ENCODE measurements around the gene MYO7B. TPM values are rescaled to one million over a fixed set of nuclear protein-coding genes. Genes with fewer than 3 reads are reported as not detected.

Gene MYO7B
- total RNA-seq = 0.44 TPM
- long read RNA-seq, partial matches to known transcripts = 0 of 1 reads
- long read RNA-seq, other reads (novel, unspliced or antisense) = 1 of 1 reads

DNA sequence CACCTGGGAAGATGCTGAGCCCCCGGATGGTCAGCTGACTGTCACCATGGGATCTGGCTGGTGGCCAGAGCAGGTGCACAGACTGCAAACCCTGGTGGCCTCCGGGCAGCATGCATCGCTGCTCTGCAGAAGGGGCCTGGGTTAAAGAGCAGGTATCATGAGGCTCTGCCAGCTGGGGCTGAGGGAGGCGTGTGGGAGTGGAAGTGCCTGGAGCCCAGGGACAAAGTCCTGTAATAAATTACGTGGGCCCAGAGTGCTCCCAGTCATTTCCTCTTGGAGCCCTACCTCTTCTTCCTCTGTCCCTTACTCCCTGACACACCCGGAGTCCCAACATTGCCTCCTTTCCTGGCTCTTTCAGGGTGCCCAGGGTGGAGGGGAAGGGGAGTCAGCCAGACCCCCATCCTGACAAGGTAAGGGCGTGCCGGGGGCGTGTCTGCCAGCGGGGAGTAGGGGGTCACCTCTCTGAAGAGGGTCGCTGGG, at the start of gene MYO7B:
Gene MYO7B, plus strand, starts transcription at position 262 of the 480 bp plus-strand sequence. CDS start 24,040 bp downstream, outside the sequence.
- peaks cover 14% of the 10 kb centered on the region for H3K27me3 ChIP-seq (ENCODE audit: low read depth)
- no peaks in the 10 kb centered on the region for H3K9me3 ChIP-seq (replicated peaks)
- intact Hi-C loops (cut with micrococcal nuclease) = no loop called here
- DNase-seq = no peak
- TF ChIP-seq, protein P1, sequence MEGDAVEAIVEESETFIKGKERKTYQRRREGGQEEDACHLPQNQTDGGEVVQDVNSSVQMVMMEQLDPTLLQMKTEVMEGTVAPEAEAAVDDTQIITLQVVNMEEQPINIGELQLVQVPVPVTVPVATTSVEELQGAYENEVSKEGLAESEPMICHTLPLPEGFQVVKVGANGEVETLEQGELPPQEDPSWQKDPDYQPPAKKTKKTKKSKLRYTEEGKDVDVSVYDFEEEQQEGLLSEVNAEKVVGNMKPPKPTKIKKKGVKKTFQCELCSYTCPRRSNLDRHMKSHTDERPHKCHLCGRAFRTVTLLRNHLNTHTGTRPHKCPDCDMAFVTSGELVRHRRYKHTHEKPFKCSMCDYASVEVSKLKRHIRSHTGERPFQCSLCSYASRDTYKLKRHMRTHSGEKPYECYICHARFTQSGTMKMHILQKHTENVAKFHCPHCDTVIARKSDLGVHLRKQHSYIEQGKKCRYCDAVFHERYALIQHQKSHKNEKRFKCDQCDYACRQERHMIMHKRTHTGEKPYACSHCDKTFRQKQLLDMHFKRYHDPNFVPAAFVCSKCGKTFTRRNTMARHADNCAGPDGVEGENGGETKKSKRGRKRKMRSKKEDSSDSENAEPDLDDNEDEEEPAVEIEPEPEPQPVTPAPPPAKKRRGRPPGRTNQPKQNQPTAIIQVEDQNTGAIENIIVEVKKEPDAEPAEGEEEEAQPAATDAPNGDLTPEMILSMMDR (IDR thresholded peaks at IDR 0.05; ENCODE audit: borderline replicate concordance) = no peak
- H3K27ac ChIP-seq (replicated peaks) = no peak within 1 kb of the TSS
- no peak within 1 kb of the TSS for H3K4me3 ChIP-seq
- no peaks in the 10 kb centered on the region for H3K4me1 ChIP-seq
- no peaks in the 10 kb centered on the region for H3K36me3 ChIP-seq

DNA sequence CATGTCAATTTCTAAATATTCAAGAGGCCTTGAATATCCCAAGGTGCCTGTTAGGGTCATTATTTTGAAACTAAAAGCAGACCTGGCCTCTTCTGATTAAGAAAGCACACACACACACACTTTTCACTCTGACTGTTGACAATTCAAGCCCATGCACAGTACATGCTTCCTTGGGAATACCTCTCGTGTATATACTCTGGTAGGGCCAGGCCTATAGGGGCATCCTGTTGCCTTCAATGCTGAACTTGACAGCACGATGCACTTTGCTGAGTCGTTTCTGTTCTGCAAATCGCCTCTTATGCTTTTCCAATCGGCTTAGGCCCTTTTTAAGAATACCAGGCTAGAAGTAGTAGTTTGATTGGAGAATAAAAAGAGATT, 49.8 kb upstream of the MYO7B start:
- H3K9me3 ChIP-seq (replicated peaks) = no peaks in the 10 kb centered on the region
- no peaks in the 10 kb centered on the region for H3K27me3 ChIP-seq (ENCODE audit: low read depth)
- no peaks in the 10 kb centered on the region for H3K4me1 ChIP-seq
- H3K36me3 ChIP-seq = peaks cover 95% of the 10 kb centered on the region
- DNase-seq = no peak
- intact Hi-C loops (cut with micrococcal nuclease) = no loop called here
- TF ChIP-seq, protein P1 (IDR thresholded peaks at IDR 0.05; ENCODE audit: borderline replicate concordance) = no peak
- H3K27ac ChIP-seq (replicated peaks) = no peak overlapping the region
- no peak overlapping the region for H3K4me3 ChIP-seq

DNA sequence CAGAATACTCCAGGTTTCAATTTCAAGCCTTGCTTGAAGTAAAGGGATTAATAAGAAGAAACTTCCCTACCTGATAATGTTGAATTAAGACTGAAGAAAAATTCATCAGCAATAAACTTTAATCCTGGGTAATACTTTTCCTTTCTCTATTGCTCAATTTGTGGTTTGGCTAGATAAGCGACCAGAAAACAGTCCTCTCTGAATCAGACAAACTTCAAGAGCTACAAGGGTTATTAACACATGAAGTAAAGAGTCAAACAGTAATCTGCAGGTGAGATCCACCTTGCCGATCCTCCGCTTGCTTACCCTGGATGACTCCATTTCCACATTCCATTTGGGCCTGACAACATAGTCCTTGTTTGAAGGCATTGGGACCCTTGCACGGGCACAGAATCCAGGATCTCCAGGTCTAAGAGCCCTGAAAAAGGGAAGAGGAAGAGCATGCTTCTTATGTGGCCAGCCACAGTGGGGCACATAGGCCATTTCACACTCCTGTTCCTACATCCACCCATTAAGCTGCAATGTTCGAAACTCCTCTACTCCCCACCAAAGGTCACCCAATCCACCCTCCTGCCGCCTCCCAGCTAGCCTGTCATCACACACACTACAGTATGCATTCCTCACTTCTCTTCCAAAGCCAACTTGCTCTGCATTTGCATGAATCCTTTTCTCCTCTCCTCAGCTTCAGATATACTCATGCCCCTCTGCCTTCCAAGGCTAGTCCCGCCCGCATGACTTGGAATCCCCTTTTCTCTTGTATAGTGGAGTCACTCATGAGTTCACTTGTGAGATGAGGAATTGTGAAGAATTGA, 49.0 kb upstream of the MYO7B start:
- Histone ChIP-seq H3K27me3 (ENCODE audit: low read depth) (no peaks in the 10 kb centered on the region), H3K4me1 (no peaks in the 10 kb centered on the region), H3K36me3 (peaks cover 95% of the 10 kb centered on the region), H3K27ac (replicated peaks) (no peak overlapping the region), H3K9me3 (replicated peaks) (no peaks in the 10 kb centered on the region), H3K4me3 (no peak overlapping the region)
- no peak for DNase-seq
- intact Hi-C loops (cut with micrococcal nuclease) = no loop called here
- TF ChIP-seq, protein P1 (IDR thresholded peaks at IDR 0.05; ENCODE audit: borderline replicate concordance) = no peak

DNA sequence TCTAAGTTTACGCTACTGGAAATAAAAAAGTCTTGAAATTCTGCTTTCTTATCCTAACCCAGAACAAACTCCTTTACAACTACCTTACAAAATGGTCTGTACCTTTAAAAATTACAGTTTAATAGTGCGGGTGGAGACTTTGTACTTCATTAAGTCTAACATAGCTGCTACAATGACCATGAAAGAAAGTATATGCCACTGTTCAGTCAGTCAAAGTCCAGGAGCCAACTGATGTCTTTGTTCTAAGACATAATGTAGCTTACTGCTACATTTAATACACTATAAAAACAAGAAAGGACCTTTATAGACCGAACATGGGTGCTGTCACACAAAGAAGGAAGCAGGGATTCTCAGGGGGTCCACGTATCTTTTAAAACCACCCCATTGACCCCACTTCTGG, 45.2 kb upstream of the MYO7B start:
- Histone ChIP-seq H3K4me1 (no peaks in the 10 kb centered on the region), H3K4me3 (no peak overlapping the region), H3K27me3 (ENCODE audit: low read depth) (no peaks in the 10 kb centered on the region), H3K36me3 (peaks cover 98% of the 10 kb centered on the region), H3K9me3 (replicated peaks) (no peaks in the 10 kb centered on the region), H3K27ac (replicated peaks) (no peak overlapping the region)
- no peak for DNase-seq
- intact Hi-C loops (cut with micrococcal nuclease) = no loop called here
- TF ChIP-seq, protein P1 (IDR thresholded peaks at IDR 0.05; ENCODE audit: borderline replicate concordance) = no peak

DNA sequence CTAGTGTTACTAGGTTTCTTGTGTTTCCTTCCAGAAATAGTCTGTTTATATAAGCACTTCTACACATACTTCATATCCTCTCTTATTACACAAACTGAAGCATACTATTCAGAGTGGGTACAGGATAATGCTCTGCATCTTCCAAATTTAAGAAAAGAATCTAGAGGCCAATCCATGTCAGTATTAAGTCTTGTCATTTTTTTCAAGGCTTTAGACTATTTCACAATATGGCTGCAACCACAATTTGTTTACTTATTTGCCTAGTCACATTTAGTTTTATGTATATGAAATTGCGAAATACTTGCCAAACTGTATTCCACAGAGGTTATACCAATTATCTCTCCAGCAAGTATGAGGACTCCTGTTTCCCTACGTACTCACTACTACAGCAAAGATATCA, 37.1 kb upstream of the MYO7B start:
- Histone ChIP-seq H3K4me3 (no peak overlapping the region), H3K9me3 (replicated peaks) (no peaks in the 10 kb centered on the region), H3K27ac (replicated peaks) (no peak overlapping the region), H3K4me1 (no peaks in the 10 kb centered on the region), H3K27me3 (ENCODE audit: low read depth) (no peaks in the 10 kb centered on the region), H3K36me3 (peaks cover 88% of the 10 kb centered on the region)
- TF ChIP-seq, protein P1 (IDR thresholded peaks at IDR 0.05; ENCODE audit: borderline replicate concordance) = no peak
- intact Hi-C loops (cut with micrococcal nuclease) = no loop called here
- DNase-seq = no peak
